GM20000 (cell line): Measurements from ENCODE around the gene ZNRF3.
"Not testable (repeated sequence)": the region's sequence is repeated elsewhere in the genome, so short reads cannot be mapped to it uniquely, and the experiment has no call there.

Source experiments
- DNase-seq: peaks from one replicate; pipeline ENCODE4 v3.0.0; 2012; ENCODE audit warnings: low spot score
- CTCF ChIP-seq: IDR thresholded peaks from 2 replicates; pipeline ENCODE4 v1.5.1; 2012; ENCODE audit warnings: mild to moderate bottlenecking, control low read depth; ENCODE audit errors: extremely low read depth, missing control alignments

ZNRF3 gene

GRCh38 chr22:29037340-29037932, 154.1 kb downstream of the ZNRF3 start:
- DNase-seq, result no peak
- TF ChIP-seq CTCF, result no peak

- DNase-seq, result no peak
- no peak for TF ChIP-seq CTCF
These were observed 155.8 kb downstream of the ZNRF3 start for GRCh38 chr22:29039148-29039547.

GRCh38 chr22:29039684-29040083, 156.3 kb downstream of the ZNRF3 start:
- not testable (repeated sequence) for DNase-seq

- peak; percentile 92 for TF ChIP-seq CTCF
- DNase-seq, result peak; percentile 79
These were observed 157.3 kb downstream of the ZNRF3 start for GRCh38 chr22:29040385-29041275.

- TF ChIP-seq CTCF, result no peak
- no peak for DNase-seq
These were observed 158.0 kb downstream of the ZNRF3 start for GRCh38 chr22:29041408-29041807.

- no peak for TF ChIP-seq CTCF
- DNase-seq, result no peak
These were observed 160.7 kb downstream of the ZNRF3 start for GRCh38 chr22:29043906-29044575.

GRCh38 chr22:29044657-29045176, 161.3 kb downstream of the ZNRF3 start:
- no peak for TF ChIP-seq CTCF
- DNase-seq, result no peak
